Astrocyte (in vitro differentiated cells and primary cell): Measurements from ENCODE around the gene SCLY. TPM values are rescaled to one million over a fixed set of nuclear protein-coding genes. Genes with fewer than 3 reads are reported as not detected.

Experiments
- DNase-seq: peaks from one replicate; pipeline ENCODE4 v3.0.0-alpha.2; 2010; ENCODE audit warnings: low read depth
- FAIRE-seq: peaks from 2 replicates; lab custom pipeline; 2011; peaks lifted over from hg19 to GRCh38; lab: Jason Lieb, UNC
- H2AFZ ChIP-seq: 2 replicates; pipeline ENCODE4 v1.6.0; 2012; ENCODE audit warnings: low read depth, low read length, inconsistent platforms
- H3K27ac ChIP-seq: 2 replicates; pipeline ENCODE4 v1.5.1; 2011; ENCODE audit warnings: low read depth, low read length, inconsistent platforms
- H3K27me3 ChIP-seq: 2 replicates; pipeline ENCODE4 v1.6.0; 2011; ENCODE audit warnings: low read length, inconsistent platforms; ENCODE audit not compliant: insufficient read depth
- H3K36me3 ChIP-seq: 2 replicates; pipeline ENCODE4 v1.5.1; 2011; ENCODE audit warnings: low read length, inconsistent platforms; ENCODE audit not compliant: insufficient read depth
- H3K4me1 ChIP-seq: 2 replicates; pipeline ENCODE4 v1.5.1; 2011; ENCODE audit warnings: low read length, inconsistent platforms; ENCODE audit not compliant: insufficient read depth
- H3K4me2 ChIP-seq: 2 replicates; pipeline ENCODE4 v1.6.0; 2012; ENCODE audit warnings: low read length, inconsistent platforms
- H3K4me3 ChIP-seq: 2 replicates; pipeline ENCODE4 v1.5.1; 2011; ENCODE audit warnings: low read depth, mild to moderate bottlenecking, low read length, inconsistent platforms; ENCODE audit not compliant: insufficient read depth
- H3K79me2 ChIP-seq: 2 replicates; pipeline ENCODE4 v1.6.0; 2012; ENCODE audit warnings: mild to moderate bottlenecking, low read length, inconsistent platforms; ENCODE audit not compliant: insufficient read depth
- H3K9ac ChIP-seq: 2 replicates; pipeline ENCODE4 v1.6.0; 2012; ENCODE audit warnings: mild to moderate bottlenecking, low read length, inconsistent platforms
- H3K9me3 ChIP-seq: 2 replicates; pipeline ENCODE4 v1.5.1; 2012; ENCODE audit warnings: low read depth, mild to moderate bottlenecking, low read length, inconsistent platforms; ENCODE audit not compliant: insufficient read depth
- H4K20me1 ChIP-seq: 2 replicates; pipeline ENCODE4 v1.6.0; 2012; ENCODE audit warnings: low read length, inconsistent platforms; ENCODE audit not compliant: insufficient read depth
- H3K27ac Mint-ChIP-seq: one replicate; pipeline ENCODE4 v1.8.0; 2021; ENCODE audit warnings: mild to moderate bottlenecking, mixed read lengths; ENCODE audit not compliant: unreplicated experiment
- H3K27me3 Mint-ChIP-seq: one replicate; pipeline ENCODE4 v1.8.0; 2021; ENCODE audit warnings: low read depth, mixed read lengths; ENCODE audit not compliant: unreplicated experiment
- H3K36me3 Mint-ChIP-seq: one replicate; pipeline ENCODE4 v1.8.0; 2021; ENCODE audit warnings: low read depth, mixed read lengths; ENCODE audit not compliant: unreplicated experiment
- H3K4me1 Mint-ChIP-seq: one replicate; pipeline ENCODE4 v1.8.0; 2021; ENCODE audit warnings: low read depth, mixed read lengths; ENCODE audit not compliant: unreplicated experiment
- H3K4me3 Mint-ChIP-seq: one replicate; pipeline ENCODE4 v1.8.0; 2021; ENCODE audit warnings: mild to moderate bottlenecking, moderate library complexity, mixed read lengths; ENCODE audit not compliant: unreplicated experiment
- H3K9me3 Mint-ChIP-seq: one replicate; pipeline ENCODE4 v1.8.0; 2021; ENCODE audit warnings: mild to moderate bottlenecking, mixed read lengths; ENCODE audit not compliant: unreplicated experiment
- CTCF ChIP-seq: IDR thresholded peaks from 2 replicates; pipeline ENCODE4 v1.5.1; 2011; ENCODE audit warnings: low read depth, mild to moderate bottlenecking, inconsistent platforms, low read length, moderate library complexity; ENCODE audit not compliant: insufficient read depth
- EZH2 ChIP-seq: IDR thresholded peaks from 2 replicates; pipeline ENCODE4 v1.6.1; 2012; ENCODE audit warnings: mild to moderate bottlenecking, low read length, inconsistent platforms; ENCODE audit not compliant: insufficient read depth
- total RNA-seq: library from RNA; stranded (reverse); gene quantifications from 2 replicates; pipeline ENCODE4 v1.2.1, GENCODE V29; 2021

SCLY gene
- total RNA-seq, 1 donor from 2014 or later, result 15.4 TPM

- no peak for FAIRE-seq
- H3K36me3 Mint-ChIP-seq, result peaks cover 2% of the 10 kb centered on the region
Measured at GRCh38 chr2:238145851-238146250, 85.0 kb downstream of the SCLY start.

GRCh38 chr2:238146884-238147544, 86.2 kb downstream of the SCLY start:
- no peak overlapping the region for H3K4me2 ChIP-seq
- H3K36me3 ChIP-seq, result no peaks in the 10 kb centered on the region
- H4K20me1 ChIP-seq, result no peaks in the 10 kb centered on the region
- H3K27me3 ChIP-seq, result no peaks in the 10 kb centered on the region
- FAIRE-seq, result no peak
- DNase-seq, result no peak
- H3K9me3 ChIP-seq, result no peaks in the 10 kb centered on the region
- no peaks in the 10 kb centered on the region for H3K79me2 ChIP-seq
- no peak overlapping the region for H3K9ac ChIP-seq
- no peaks in the 10 kb centered on the region for H3K9me3 Mint-ChIP-seq
- no peak overlapping the region for H2AFZ ChIP-seq
- TF ChIP-seq CTCF, result no peak
- no peak for TF ChIP-seq EZH2
- H3K4me3 ChIP-seq, result no peak overlapping the region
- no peak overlapping the region for H3K27ac ChIP-seq
- peaks cover 2% of the 10 kb centered on the region for H3K27me3 Mint-ChIP-seq
- H3K4me1 ChIP-seq, result peaks cover 5% of the 10 kb centered on the region
- H3K4me1 Mint-ChIP-seq, result peaks cover 7% of the 10 kb centered on the region
- H3K4me3 Mint-ChIP-seq, result no peak overlapping the region
- no peaks in the 10 kb centered on the region for H3K36me3 Mint-ChIP-seq
- H3K27ac Mint-ChIP-seq, result no peak overlapping the region

More at GRCh38 chr2:238145851-238146250, 85.0 kb downstream of the SCLY start:
- Mint-ChIP-seq H3K4me3 (no peak overlapping the region), H3K27me3 (peaks cover 2% of the 10 kb centered on the region), H3K27ac (no peak overlapping the region), H3K4me1 (peaks cover 14% of the 10 kb centered on the region), H3K9me3 (no peaks in the 10 kb centered on the region)
- no peak overlapping the region for H3K9ac ChIP-seq
- no peak for DNase-seq
- no peak overlapping the region for H3K4me3 ChIP-seq
- H3K27ac ChIP-seq, result no peak overlapping the region
- H3K36me3 ChIP-seq, result no peaks in the 10 kb centered on the region
- H3K79me2 ChIP-seq, result no peaks in the 10 kb centered on the region
- no peak overlapping the region for H3K4me2 ChIP-seq
- no peak overlapping the region for H2AFZ ChIP-seq
- no peak for TF ChIP-seq EZH2
- no peak for TF ChIP-seq CTCF
- no peaks in the 10 kb centered on the region for H3K9me3 ChIP-seq
- H3K27me3 ChIP-seq, result no peaks in the 10 kb centered on the region
- peaks cover 5% of the 10 kb centered on the region for H3K4me1 ChIP-seq
- H4K20me1 ChIP-seq, result no peaks in the 10 kb centered on the region

- Histone ChIP-seq H3K27ac (no peak overlapping the region), H3K9me3 (no peaks in the 10 kb centered on the region), H2AFZ (no peak overlapping the region), H3K4me3 (no peak overlapping the region), H3K4me1 (peaks cover under 1% of the 10 kb centered on the region), H4K20me1 (no peaks in the 10 kb centered on the region), H3K9ac (no peak overlapping the region), H3K4me2 (no peak overlapping the region), H3K36me3 (no peaks in the 10 kb centered on the region), H3K27me3 (no peaks in the 10 kb centered on the region), H3K79me2 (no peaks in the 10 kb centered on the region)
- DNase-seq, result no peak
- Mint-ChIP-seq H3K9me3 (peaks cover under 1% of the 10 kb centered on the region), H3K27me3 (peaks cover 3% of the 10 kb centered on the region), H3K4me1 (peaks cover 2% of the 10 kb centered on the region), H3K27ac (no peak overlapping the region), H3K4me3 (no peak overlapping the region), H3K36me3 (no peaks in the 10 kb centered on the region)
- FAIRE-seq, result no peak
- TF ChIP-seq EZH2 (no peak), CTCF (no peak)
Measured at GRCh38 chr2:238148981-238149380, 88.2 kb downstream of the SCLY start.

Other genes with a start within 250 kb of the SCLY start
- 9.1 and 13.7 TPM in 2 replicates for gene RAMP1, start 201.4 kb upstream of the SCLY start, total RNA-seq
- gene UBE2F, start 94.0 kb upstream of the SCLY start, total RNA-seq, result 56.8 and 67.1 TPM in 2 replicates
- 0.07 TPM in 1 of 2 replicates, not detected in the other for gene ESPNL, start 39.3 kb downstream of the SCLY start, total RNA-seq
- 0.53 and 0.59 TPM in 2 replicates for gene KLHL30, start 77.7 kb downstream of the SCLY start, total RNA-seq
- 0.60 and 1.4 TPM in 2 replicates for gene ERFE, start 98.0 kb downstream of the SCLY start, total RNA-seq
- 32.3 and 35.2 TPM in 2 replicates for gene ILKAP, start 142.7 kb downstream of the SCLY start, total RNA-seq
- gene HES6, start 179.0 kb downstream of the SCLY start, total RNA-seq, result 1.3 and 3.0 TPM in 2 replicates
- 2.0 and 3.5 TPM in 2 replicates for gene PER2, start 227.6 kb downstream of the SCLY start, total RNA-seq